Smooth muscle cell (in vitro differentiated cells): ENCODE measurements around the gene THSD4. TPM values are rescaled to one million over a fixed set of nuclear protein-coding genes. Genes with fewer than 3 reads are reported as not detected.

Source experiments
- DNase-seq: peaks from one replicate; lab custom pipeline; 2025; ENCODE audit not compliant: unreplicated experiment; lab: John Stamatoyannopoulos, UW
- H2AFZ ChIP-seq: fragments of 200-600 bp; sonication (generic); 2 replicates; pipeline ENCODE4 v1.6.0; 2016; ENCODE audit warnings: antibody characterized with exemption, low read depth, mild to moderate bottlenecking
- H3F3A ChIP-seq: fragments of 200-600 bp; sonication (generic); 2 replicates; pipeline ENCODE4 v1.6.0; 2017; ENCODE audit warnings: antibody characterized with exemption, low read depth
- H3K27ac ChIP-seq: fragments of 200-600 bp; sonication (generic); 2 replicates; pipeline ENCODE4 v1.5.1; 2016; ENCODE audit warnings: low read depth, mild to moderate bottlenecking
- H3K27me3 ChIP-seq: fragments of 200-600 bp; sonication (generic); 2 replicates; pipeline ENCODE4 v1.6.1; 2016; ENCODE audit warnings: low read depth, mild to moderate bottlenecking
- H3K36me3 ChIP-seq: fragments of 200-600 bp; sonication (generic); 2 replicates; pipeline ENCODE4 v1.5.1; 2016; ENCODE audit warnings: low read depth
- H3K4me1 ChIP-seq: fragments of 200-600 bp; sonication (generic); 2 replicates; pipeline ENCODE4 v1.5.1; 2016; ENCODE audit warnings: low read depth
- H3K4me2 ChIP-seq: fragments of 200-600 bp; sonication (generic); 2 replicates; pipeline ENCODE4 v1.6.0; 2016; ENCODE audit warnings: mild to moderate bottlenecking
- H3K4me3 ChIP-seq: fragments of 200-600 bp; sonication (generic); 2 replicates; pipeline ENCODE4 v1.5.1; 2016; ENCODE audit warnings: mild to moderate bottlenecking
- H3K79me2 ChIP-seq: fragments of 200-600 bp; sonication (generic); 2 replicates; pipeline ENCODE4 v1.6.0; 2016; ENCODE audit warnings: low read depth, mild to moderate bottlenecking
- H3K9ac ChIP-seq: fragments of 200-600 bp; sonication (generic); 2 replicates; pipeline ENCODE4 v1.6.0; 2016; ENCODE audit warnings: low read depth
- H3K9me3 ChIP-seq: fragments of 200-600 bp; sonication (generic); replicated peaks from 2 replicates; pipeline ENCODE4 v1.5.1; 2016; ENCODE audit warnings: low read depth
- H4K20me1 ChIP-seq: fragments of 200-600 bp; sonication (generic); 2 replicates; pipeline ENCODE4 v1.6.0; 2016; ENCODE audit warnings: low read depth
- CTCF ChIP-seq: fragments of 200-600 bp; sonication (generic); IDR thresholded peaks from 2 replicates; pipeline ENCODE4 v1.5.1; 2017; ENCODE audit warnings: borderline replicate concordance, mild to moderate bottlenecking, antibody characterized with exemption; ENCODE audit not compliant: insufficient read depth, poor library complexity, severe bottlenecking
- WGBS: methylation state at CpG from one replicate; pipeline ENCODE4 v1.1.7; 2016; ENCODE audit warnings: low lambda C conversion rate; 5-methylcytosine and 5-hydroxymethylcytosine counted together
- polyA plus RNA-seq: library from polyadenylated mRNA; unstranded; fragments of >200 nt; fragmentation: Nextera tagmentation; extraction: Ambion mirVana; gene quantifications from 2 replicates; pipeline ENCODE4 v1.2.1, GENCODE V29; 2016
- total RNA-seq: library from RNA; depleted of rRNA; stranded (reverse); fragments of >200 nt; gene quantifications from 2 replicates; pipeline ENCODE4 v1.2.3, GENCODE V29; 2014

Gene THSD4
- total and polyA plus RNA-seq, 2 experiments from 2014 or later = 2.5 to 4.1 TPM

GRCh38 chr15:71781179-71781964 is 666.1 kb downstream of the THSD4 start:
- H3K4me3 ChIP-seq = no peak overlapping the region
- H3K27ac ChIP-seq = no peak overlapping the region
- WGBS = 84% methylated on average over 9 of the region's 9 CpGs
- no peak overlapping the region for H3K9ac ChIP-seq
- no peak for TF ChIP-seq CTCF
- no peaks in the 10 kb centered on the region for H3K36me3 ChIP-seq
- no peak for DNase-seq
- no peaks in the 10 kb centered on the region for H4K20me1 ChIP-seq
- peaks cover 5% of the 10 kb centered on the region for H3K4me1 ChIP-seq
- no peaks in the 10 kb centered on the region for H3K9me3 ChIP-seq
- peak overlapping the region; percentile 40 for H2AFZ ChIP-seq
- H3K79me2 ChIP-seq = no peaks in the 10 kb centered on the region
- H3K27me3 ChIP-seq = no peaks in the 10 kb centered on the region
- H3K4me2 ChIP-seq = peak overlapping the region; percentile 46
- H3F3A ChIP-seq = no peaks in the 10 kb centered on the region

GRCh38 chr15:71781965-71782265 is 666.6 kb downstream of the THSD4 start:
- no peak overlapping the region for H3K27ac ChIP-seq
- no peaks in the 10 kb centered on the region for H3K9me3 ChIP-seq
- H3K36me3 ChIP-seq = no peaks in the 10 kb centered on the region
- H3K4me3 ChIP-seq = no peak overlapping the region
- H4K20me1 ChIP-seq = no peaks in the 10 kb centered on the region
- 95% methylated on average over 8 of the region's 8 CpGs for WGBS
- no peaks in the 10 kb centered on the region for H3F3A ChIP-seq
- no peak overlapping the region for H3K9ac ChIP-seq
- no peak for TF ChIP-seq CTCF
- no peak for DNase-seq
- no peaks in the 10 kb centered on the region for H3K27me3 ChIP-seq
- H3K79me2 ChIP-seq = no peaks in the 10 kb centered on the region
- no peak overlapping the region for H3K4me2 ChIP-seq
- peaks cover 5% of the 10 kb centered on the region for H3K4me1 ChIP-seq
- H2AFZ ChIP-seq = no peak overlapping the region

- Histone ChIP-seq H3F3A (no peaks in the 10 kb centered on the region), H3K36me3 (no peaks in the 10 kb centered on the region), H3K9ac (no peak overlapping the region), H3K4me2 (no peak overlapping the region), H3K4me1 (peaks cover 5% of the 10 kb centered on the region), H3K4me3 (no peak overlapping the region), H4K20me1 (no peaks in the 10 kb centered on the region), H3K9me3 (no peaks in the 10 kb centered on the region), H3K27ac (no peak overlapping the region), H3K79me2 (no peaks in the 10 kb centered on the region), H3K27me3 (no peaks in the 10 kb centered on the region), H2AFZ (no peak overlapping the region)
- WGBS = 89% methylated on average over 10 of the region's 10 CpGs
- no peak for DNase-seq
- TF ChIP-seq CTCF = no peak
Observed at GRCh38 chr15:71782422-71783165, 667.3 kb downstream of the THSD4 start.

GRCh38 chr15:71784719-71785118 is 669.4 kb downstream of the THSD4 start:
- no peak for DNase-seq
- peaks cover 5% of the 10 kb centered on the region for H3K4me1 ChIP-seq
- H3K27me3 ChIP-seq = no peaks in the 10 kb centered on the region
- H3K4me2 ChIP-seq = no peak overlapping the region
- no peak overlapping the region for H2AFZ ChIP-seq
- no peak overlapping the region for H3K27ac ChIP-seq
- WGBS = 68% methylated on average over 6 of the region's 6 CpGs
- H4K20me1 ChIP-seq = no peaks in the 10 kb centered on the region
- H3K4me3 ChIP-seq = no peak overlapping the region
- H3K36me3 ChIP-seq = no peaks in the 10 kb centered on the region
- no peaks in the 10 kb centered on the region for H3F3A ChIP-seq
- TF ChIP-seq CTCF = peak; percentile 30
- no peak overlapping the region for H3K9ac ChIP-seq
- no peaks in the 10 kb centered on the region for H3K79me2 ChIP-seq
- H3K9me3 ChIP-seq = no peaks in the 10 kb centered on the region
